Measurements from ENCODE around the gene STEAP1.
A peak's percentile ranks its signal among the peaks of the same experiment; 100 is the strongest.
"Not testable (repeated sequence)": the region's sequence is repeated elsewhere in the genome, so short reads cannot be mapped to it uniquely, and the experiment has no call there.

The STEAP1 gene

GRCh38 chr7:90173127-90173844 lies 19.0 kb downstream of the STEAP1 start:
- DNase-seq (ENCODE audit: low read depth): no peak

- DNase-seq (ENCODE audit: low read depth): no peak
Measured at GRCh38 chr7:90175667-90176066, 21.4 kb downstream of the STEAP1 start.

GRCh38 chr7:90176195-90176594 lies 21.9 kb downstream of the STEAP1 start:
- no peak for DNase-seq (ENCODE audit: low read depth)

- no peak for DNase-seq (ENCODE audit: low read depth)
Measured at GRCh38 chr7:90178166-90178565, 23.9 kb downstream of the STEAP1 start.

- DNase-seq (ENCODE audit: low read depth): peak; percentile 55
Measured at GRCh38 chr7:90178679-90179278, 24.5 kb downstream of the STEAP1 start.

GRCh38 chr7:90180011-90180585 lies 25.8 kb downstream of the STEAP1 start:
- DNase-seq (ENCODE audit: low read depth): no peak

GRCh38 chr7:90180649-90181048 lies 26.4 kb downstream of the STEAP1 start:
- DNase-seq (ENCODE audit: low read depth): no peak

- DNase-seq (ENCODE audit: low read depth): no peak
Measured at GRCh38 chr7:90181485-90181884, 27.2 kb downstream of the STEAP1 start.

- DNase-seq (ENCODE audit: low read depth): not testable (repeated sequence)
Measured at GRCh38 chr7:90186290-90186689, 32.0 kb downstream of the STEAP1 start.

- no peak for DNase-seq (ENCODE audit: low read depth)
Measured at GRCh38 chr7:90187507-90188050, 33.3 kb downstream of the STEAP1 start.

GRCh38 chr7:90188281-90188680 lies 34.0 kb downstream of the STEAP1 start:
- DNase-seq (ENCODE audit: low read depth): no peak

GRCh38 chr7:90190995-90191394 lies 36.7 kb downstream of the STEAP1 start:
- no peak for DNase-seq (ENCODE audit: low read depth)

GRCh38 chr7:90191648-90192047 lies 37.4 kb downstream of the STEAP1 start:
- DNase-seq (ENCODE audit: low read depth): no peak

- no peak for DNase-seq (ENCODE audit: low read depth)
Measured at GRCh38 chr7:90192876-90193750, 38.8 kb downstream of the STEAP1 start.

- DNase-seq (ENCODE audit: low read depth): no peak
Measured at GRCh38 chr7:90194911-90195809, 40.9 kb downstream of the STEAP1 start.

GRCh38 chr7:90201500-90202195 lies 47.4 kb downstream of the STEAP1 start:
- no peak for DNase-seq (ENCODE audit: low read depth)

GRCh38 chr7:90207956-90208355 lies 53.7 kb downstream of the STEAP1 start:
- DNase-seq (ENCODE audit: low read depth): no peak

GRCh38 chr7:90209776-90210175 lies 55.5 kb downstream of the STEAP1 start:
- DNase-seq (ENCODE audit: low read depth): no peak

- no peak for DNase-seq (ENCODE audit: low read depth)
Measured at GRCh38 chr7:90210475-90210874, 56.2 kb downstream of the STEAP1 start.

GRCh38 chr7:90210981-90211380 lies 56.7 kb downstream of the STEAP1 start:
- DNase-seq (ENCODE audit: low read depth): no peak

Data from non-pigmented ciliary epithelial cell (primary cell).